Activated naive CD8-positive, alpha-beta T cell treated with anti-CD3 and anti-CD28 coated beads, Interleukin-2, amount 10 ng/mL, durations not matched to agents 7 days and 5 days (primary cell): ENCODE data around the gene LGALS8. TPM values are rescaled to one million over a fixed set of nuclear protein-coding genes. Genes with fewer than 3 reads are reported as not detected.
"Not testable (repeated sequence)": the region's sequence is repeated elsewhere in the genome, so short reads cannot be mapped to it uniquely, and the experiment has no call there.

Source experiments
- ATAC-seq: fragments of 150-1000 bp; cut with Tn5 transposase; one replicate; pipeline ENCODE4 v1.10.0; 2021; ENCODE audit warnings: low read depth, moderate library complexity
- POLR2A ChIA-PET: fragments of 350-600 bp; sonication (Branson Sonifier 250); formaldehyde crosslinking; loops from one replicate; lab custom pipeline; 2021; ENCODE audit warnings: antibody characterized with exemption; lab: Charles Lee
- DNase-seq: peaks from one replicate; pipeline ENCODE4 v3.0.0; 2021
- H3K27ac Mint-ChIP-seq: one replicate; pipeline ENCODE4 v1.8.0; 2022; ENCODE audit warnings: mild to moderate bottlenecking, mixed read lengths
- H3K27me3 Mint-ChIP-seq: one replicate; pipeline ENCODE4 v1.8.0; 2022; ENCODE audit warnings: mild to moderate bottlenecking, moderate library complexity, mixed read lengths
- H3K36me3 Mint-ChIP-seq: one replicate; pipeline ENCODE4 v1.8.0; 2021; ENCODE audit warnings: mild to moderate bottlenecking, mixed read lengths
- H3K4me1 Mint-ChIP-seq: one replicate; pipeline ENCODE4 v1.8.0; 2021; ENCODE audit warnings: mixed read lengths
- H3K4me3 Mint-ChIP-seq: one replicate; pipeline ENCODE4 v1.8.0; 2022; ENCODE audit warnings: mild to moderate bottlenecking, moderate library complexity, mixed read lengths
- H3K9me3 Mint-ChIP-seq: one replicate; pipeline ENCODE4 v1.8.0; 2021; ENCODE audit warnings: mixed read lengths
- total RNA-seq, 2 experiments: library from RNA; stranded (reverse); gene quantifications; one replicate each; pipeline ENCODE4 v1.2.3, GENCODE V29; 2021

Gene LGALS8
- total RNA-seq, 2 experiments from 2014 or later: 108 to 112 TPM

DNA sequence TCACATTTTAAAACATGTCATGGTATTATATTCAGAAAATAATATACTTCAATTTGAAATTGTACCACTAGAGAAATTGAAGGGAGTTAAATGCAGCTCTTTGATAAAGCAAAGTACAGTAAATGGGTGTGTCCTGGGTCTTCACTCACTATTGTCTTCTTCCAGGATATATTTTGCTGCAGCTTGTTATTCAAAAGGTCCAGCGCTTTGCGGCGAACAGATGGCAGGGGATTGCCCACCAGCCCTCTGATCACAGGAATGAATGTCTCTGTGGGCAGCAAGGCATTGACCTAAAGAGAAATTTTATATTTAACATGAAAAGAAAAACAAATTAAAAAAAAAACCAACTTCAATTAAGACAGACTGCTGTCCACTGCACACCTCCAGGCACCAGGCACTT is 35.1 kb downstream of the LGALS8 start:
- POLR2A ChIA-PET: no interaction called here
- H3K9me3 Mint-ChIP-seq: no peaks in the 10 kb centered on the region
- H3K4me3 Mint-ChIP-seq: no peak overlapping the region
- ATAC-seq (no peak), DNase-seq (no peak)
- H3K4me1 Mint-ChIP-seq: no peaks in the 10 kb centered on the region
- no peaks in the 10 kb centered on the region for H3K27me3 Mint-ChIP-seq
- no peak overlapping the region for H3K27ac Mint-ChIP-seq
- H3K36me3 Mint-ChIP-seq: peaks cover 30% of the 10 kb centered on the region

DNA sequence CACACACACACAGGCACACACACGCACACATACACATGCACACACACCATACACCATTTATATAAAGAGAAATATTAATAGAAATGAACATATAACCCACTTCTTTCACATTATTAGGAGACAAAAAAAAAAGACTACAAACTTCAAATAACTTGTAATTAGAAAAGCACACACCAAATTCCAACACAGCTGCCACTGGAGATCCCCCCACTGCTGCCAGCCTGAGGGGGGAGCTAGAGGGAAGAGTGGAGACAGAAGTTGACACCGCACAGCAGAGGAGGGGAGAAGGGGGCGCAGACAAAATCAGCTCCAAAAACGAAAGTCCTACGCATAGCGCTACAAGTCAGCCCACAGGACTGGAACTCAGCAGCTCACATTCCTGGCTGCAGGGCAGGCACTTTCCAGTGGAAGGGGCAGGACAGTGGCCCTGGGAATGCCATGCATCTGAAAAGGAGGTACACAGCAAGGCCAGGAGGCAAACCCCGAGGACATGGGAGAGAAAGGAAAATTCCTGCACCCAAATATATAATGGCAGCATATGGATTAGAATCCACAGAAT is 36.5 kb downstream of the LGALS8 start:
- Mint-ChIP-seq H3K4me3 (no peak overlapping the region), H3K9me3 (no peaks in the 10 kb centered on the region), H3K27ac (peak overlapping the region; percentile 45), H3K36me3 (peaks cover 33% of the 10 kb centered on the region), H3K27me3 (no peaks in the 10 kb centered on the region), H3K4me1 (peaks cover 7% of the 10 kb centered on the region)
- no peak for ATAC-seq
- no peak for DNase-seq
- POLR2A ChIA-PET: no interaction called here

DNA sequence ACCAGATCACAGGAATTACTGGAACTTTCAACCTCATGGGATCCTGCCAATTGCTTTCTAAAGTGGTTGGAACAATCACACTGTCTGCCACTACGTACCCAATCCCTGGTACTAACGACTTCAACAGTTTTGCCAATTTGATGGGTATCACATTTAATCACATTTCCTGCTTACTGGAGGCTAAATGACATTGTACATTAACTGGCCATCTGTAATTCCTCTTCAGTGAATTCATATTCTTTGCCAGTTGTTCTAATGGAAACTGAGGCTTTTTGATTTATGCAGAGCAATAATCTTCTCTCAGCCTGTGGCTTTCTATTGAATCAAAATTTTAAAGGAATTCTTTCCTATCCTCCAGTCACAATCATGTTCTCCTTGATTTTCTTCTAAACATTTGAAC is 38.2 kb downstream of the LGALS8 start:
- Mint-ChIP-seq H3K4me1 (peaks cover 7% of the 10 kb centered on the region), H3K27ac (no peak overlapping the region), H3K27me3 (no peaks in the 10 kb centered on the region), H3K9me3 (no peaks in the 10 kb centered on the region), H3K4me3 (no peak overlapping the region), H3K36me3 (peaks cover 24% of the 10 kb centered on the region)
- no peak for DNase-seq
- POLR2A ChIA-PET: no interaction called here
- no peak for ATAC-seq

DNA sequence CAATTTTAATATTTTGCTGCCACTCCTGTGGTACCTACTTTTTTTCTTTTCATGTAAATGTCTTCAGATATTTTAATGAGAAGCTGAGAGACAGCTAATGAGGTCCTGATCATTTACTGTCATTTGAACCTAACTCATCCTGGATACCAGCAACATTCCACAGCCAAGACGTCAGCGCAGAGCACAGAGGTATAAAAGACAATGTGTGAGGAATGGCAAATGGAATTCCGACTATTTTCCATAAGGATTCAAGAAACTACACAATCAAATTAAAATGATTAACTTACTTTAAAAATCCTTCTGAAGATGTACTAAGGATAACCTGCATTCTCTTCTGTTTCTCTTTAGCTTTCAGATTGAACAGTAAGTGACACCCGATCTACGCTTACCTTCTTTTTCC is 41.7 kb downstream of the LGALS8 start:
- POLR2A ChIA-PET: no interaction called here
- H3K4me3 Mint-ChIP-seq: no peak overlapping the region
- no peaks in the 10 kb centered on the region for H3K9me3 Mint-ChIP-seq
- H3K4me1 Mint-ChIP-seq: peaks cover 7% of the 10 kb centered on the region
- H3K27me3 Mint-ChIP-seq: no peaks in the 10 kb centered on the region
- peaks cover 20% of the 10 kb centered on the region for H3K36me3 Mint-ChIP-seq
- H3K27ac Mint-ChIP-seq: no peak overlapping the region
- no peak for ATAC-seq
- DNase-seq: no peak

DNA sequence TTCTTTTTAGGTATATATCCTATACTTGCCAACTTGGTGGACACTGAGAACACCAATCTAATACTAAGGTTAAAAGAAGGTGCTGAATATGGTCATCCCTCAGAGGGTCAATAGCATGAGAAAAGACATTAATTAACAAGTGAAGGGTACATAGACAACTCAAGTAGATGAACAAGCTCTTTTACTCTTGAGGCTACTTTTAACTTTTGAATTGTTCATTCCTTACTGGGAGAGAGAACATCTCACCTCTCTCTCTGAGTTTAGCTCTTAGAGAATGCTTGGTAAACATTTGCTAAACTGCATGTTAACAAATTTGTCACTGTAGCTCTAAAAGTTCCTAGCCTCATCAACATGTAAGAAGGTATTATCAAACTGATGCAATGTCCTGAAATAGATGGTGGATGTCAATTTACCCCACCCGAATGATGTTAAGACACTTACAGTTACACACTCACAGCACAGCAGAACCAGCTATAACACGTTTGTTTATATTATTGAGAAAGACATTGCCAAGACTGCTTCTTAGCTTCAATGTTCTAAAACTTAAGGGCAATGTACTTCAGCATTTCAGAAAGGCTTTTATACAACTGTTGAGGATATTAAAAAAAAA is 44.6 kb downstream of the LGALS8 start:
- Mint-ChIP-seq H3K4me3 (no peak overlapping the region), H3K27ac (no peak overlapping the region), H3K4me1 (peaks cover 7% of the 10 kb centered on the region), H3K27me3 (no peaks in the 10 kb centered on the region), H3K36me3 (peaks cover 11% of the 10 kb centered on the region), H3K9me3 (no peaks in the 10 kb centered on the region)
- POLR2A ChIA-PET: no interaction called here
- DNase-seq (no peak), ATAC-seq (no peak)

DNA sequence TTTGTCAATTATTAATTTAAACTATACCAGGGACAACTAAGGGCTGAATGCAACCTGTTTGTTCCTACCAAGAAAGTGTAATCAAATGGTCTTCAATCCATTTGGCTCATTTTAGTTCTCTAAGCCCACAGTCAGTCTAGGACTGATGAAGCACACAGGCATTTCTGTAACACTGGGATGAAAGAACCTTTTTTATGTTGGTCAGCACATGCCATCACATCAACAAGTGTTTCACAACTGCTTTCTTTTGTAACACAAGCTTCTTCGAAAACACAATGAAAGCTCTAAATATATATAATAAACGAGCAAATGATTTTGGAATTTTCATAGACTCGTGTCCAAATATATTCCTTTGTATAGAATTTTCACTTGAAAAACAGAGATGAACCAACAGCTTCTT is 51.7 kb downstream of the LGALS8 start:
- no peak overlapping the region for H3K4me3 Mint-ChIP-seq
- H3K36me3 Mint-ChIP-seq: peaks cover 10% of the 10 kb centered on the region
- no peaks in the 10 kb centered on the region for H3K4me1 Mint-ChIP-seq
- no peak overlapping the region for H3K27ac Mint-ChIP-seq
- DNase-seq: no peak
- H3K9me3 Mint-ChIP-seq: no peaks in the 10 kb centered on the region
- ATAC-seq: no peak
- H3K27me3 Mint-ChIP-seq: no peaks in the 10 kb centered on the region
- POLR2A ChIA-PET: no interaction called here

DNA sequence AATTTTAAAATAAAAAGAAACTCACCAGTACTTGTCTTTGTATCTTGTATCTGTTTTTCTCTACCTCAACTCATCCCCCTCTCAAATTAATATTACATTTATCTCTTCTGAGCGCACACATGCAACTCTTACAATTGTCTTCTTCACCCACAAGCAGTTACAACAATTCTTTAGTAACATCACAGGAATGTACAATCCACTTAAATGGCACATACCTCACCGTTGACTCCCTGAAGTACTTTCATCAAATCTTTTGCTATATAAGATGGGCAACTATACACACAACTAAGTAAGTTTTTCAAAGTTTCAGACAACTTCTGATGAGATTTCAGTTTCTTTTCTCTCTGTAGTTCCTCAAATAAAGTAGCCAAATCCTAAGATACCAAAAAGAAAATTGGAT is 52.2 kb downstream of the LGALS8 start:
- H3K4me1 Mint-ChIP-seq: no peaks in the 10 kb centered on the region
- no peaks in the 10 kb centered on the region for H3K9me3 Mint-ChIP-seq
- POLR2A ChIA-PET: no interaction called here
- no peak overlapping the region for H3K4me3 Mint-ChIP-seq
- peaks cover 11% of the 10 kb centered on the region for H3K36me3 Mint-ChIP-seq
- ATAC-seq: no peak
- no peaks in the 10 kb centered on the region for H3K27me3 Mint-ChIP-seq
- DNase-seq: no peak
- no peak overlapping the region for H3K27ac Mint-ChIP-seq

DNA sequence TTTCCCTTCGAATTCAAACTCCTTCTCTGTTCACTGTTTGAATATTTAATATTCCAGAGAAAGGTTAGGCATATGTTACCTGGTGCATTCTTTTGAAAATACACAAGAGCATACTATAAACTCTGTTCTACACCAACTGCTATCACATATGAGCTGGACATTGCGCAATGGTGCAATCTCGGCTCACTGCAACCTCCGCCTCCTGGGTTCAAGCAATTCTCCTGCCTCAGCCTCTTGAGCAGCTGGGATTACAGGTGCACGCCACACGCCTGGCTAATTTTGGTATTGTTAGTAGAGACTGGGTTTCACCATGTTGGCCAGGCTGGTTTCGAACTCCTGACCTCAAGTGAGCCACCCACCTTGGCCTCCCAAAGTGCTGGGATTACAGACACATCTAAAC is 53.3 kb downstream of the LGALS8 start:
- H3K27ac Mint-ChIP-seq, H3K4me3 Mint-ChIP-seq, DNase-seq, ATAC-seq, H3K4me1 Mint-ChIP-seq, H3K27me3 Mint-ChIP-seq, H3K9me3 Mint-ChIP-seq, POLR2A ChIA-PET: not testable (repeated sequence)
- H3K36me3 Mint-ChIP-seq: peaks cover 15% of the 10 kb centered on the region

DNA sequence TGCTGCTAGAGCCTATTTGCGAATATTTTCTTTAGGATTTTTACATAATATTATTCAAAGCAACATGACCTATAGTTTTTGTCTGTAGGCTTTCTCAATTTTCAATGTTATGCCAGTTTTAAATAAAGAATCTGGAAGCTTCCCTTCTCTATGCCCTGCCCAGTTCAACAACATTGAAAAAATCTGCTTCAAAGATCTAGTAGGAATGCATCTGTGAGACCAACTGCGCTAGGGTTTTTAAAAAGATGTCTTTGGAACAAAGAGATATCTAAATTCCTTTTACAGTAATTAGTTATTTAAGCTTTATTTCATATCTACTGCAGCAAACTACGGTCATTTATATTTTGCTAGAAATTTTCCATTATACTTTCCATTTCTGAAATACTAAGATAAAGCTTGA is 54.9 kb downstream of the LGALS8 start:
- Mint-ChIP-seq H3K9me3 (no peaks in the 10 kb centered on the region), H3K36me3 (peaks cover 14% of the 10 kb centered on the region), H3K4me1 (no peaks in the 10 kb centered on the region), H3K27ac (no peak overlapping the region), H3K4me3 (no peak overlapping the region), H3K27me3 (no peaks in the 10 kb centered on the region)
- DNase-seq (no peak), ATAC-seq (no peak)
- POLR2A ChIA-PET: no interaction called here

DNA sequence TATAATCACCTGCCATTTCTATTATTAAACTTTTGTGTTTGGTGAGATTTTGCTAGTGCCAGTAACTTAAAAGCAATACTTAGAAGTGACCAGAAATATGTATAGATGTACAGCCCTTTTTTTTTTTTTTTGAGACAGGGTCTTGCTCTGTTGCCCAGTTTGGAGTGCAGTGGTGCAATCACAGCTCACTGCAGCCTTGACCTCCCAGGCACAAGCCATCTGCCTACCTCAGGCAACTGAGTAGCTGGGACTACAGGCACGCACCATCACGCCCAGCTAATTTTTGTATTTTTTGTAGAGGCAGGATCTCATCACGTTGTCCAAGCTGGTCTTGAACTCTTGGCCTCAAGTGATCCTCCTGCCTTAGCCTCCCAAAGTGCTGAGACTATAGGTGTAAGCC is 56.6 kb downstream of the LGALS8 start:
- DNase-seq, H3K27ac Mint-ChIP-seq, H3K27me3 Mint-ChIP-seq, ATAC-seq, H3K4me1 Mint-ChIP-seq, H3K9me3 Mint-ChIP-seq, H3K4me3 Mint-ChIP-seq: not testable (repeated sequence)
- peaks cover 19% of the 10 kb centered on the region for H3K36me3 Mint-ChIP-seq
- POLR2A ChIA-PET: interaction anchor here (0.6 kb wide), 1 partner anchor 51 kb away, joined by 5 read pairs; no protein-coding TSS in a partner anchor

DNA sequence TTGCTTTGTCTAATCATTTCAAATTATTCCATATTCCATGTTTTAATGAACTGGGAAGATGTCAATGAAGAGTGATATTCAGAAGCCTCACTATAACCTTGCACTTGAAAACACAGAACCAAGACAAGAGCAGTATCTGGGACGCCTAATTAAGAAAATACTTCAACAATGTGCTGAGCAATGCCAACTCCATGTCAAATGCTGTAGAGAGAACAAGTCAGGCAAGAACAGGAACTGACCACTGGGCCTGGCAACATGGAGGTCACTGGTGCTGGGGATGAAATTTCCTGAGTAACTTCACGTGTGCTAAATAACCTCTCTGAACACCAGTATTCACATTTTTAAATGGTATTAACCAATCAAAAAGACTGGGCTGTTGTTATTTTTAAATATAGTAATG is 57.7 kb downstream of the LGALS8 start:
- POLR2A ChIA-PET: no interaction called here
- Mint-ChIP-seq H3K27ac (no peak overlapping the region), H3K36me3 (peaks cover 22% of the 10 kb centered on the region)

DNA sequence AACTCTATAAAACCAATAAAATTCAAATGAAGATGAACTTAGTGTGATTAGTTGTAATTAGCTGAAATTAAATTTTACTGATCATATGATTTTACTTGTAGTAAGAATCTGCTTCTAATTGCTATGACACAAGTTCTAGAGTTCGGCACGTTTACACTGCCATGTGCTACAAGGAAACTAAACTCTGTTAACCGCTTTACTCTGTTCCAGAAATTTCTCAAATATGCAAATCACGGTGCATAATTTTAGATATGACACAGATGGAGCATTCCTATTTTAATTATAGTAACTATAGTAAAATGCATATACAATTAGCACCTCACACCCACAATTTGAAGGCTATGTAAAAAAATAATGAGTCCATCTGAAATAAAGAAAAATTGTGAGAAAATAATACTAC is 65.7 kb downstream of the LGALS8 start:
- Mint-ChIP-seq H3K36me3 (peaks cover 27% of the 10 kb centered on the region), H3K4me1 (peaks cover 1% of the 10 kb centered on the region), H3K27me3 (no peaks in the 10 kb centered on the region), H3K27ac (no peak overlapping the region), H3K4me3 (no peak overlapping the region), H3K9me3 (no peaks in the 10 kb centered on the region)
- POLR2A ChIA-PET: no interaction called here
- ATAC-seq (no peak), DNase-seq (no peak)

More for the DNA sequence above, 57.7 kb downstream of the LGALS8 start:
- no peak for ATAC-seq
- Mint-ChIP-seq H3K4me1 (no peaks in the 10 kb centered on the region), H3K9me3 (no peaks in the 10 kb centered on the region), H3K4me3 (no peak overlapping the region), H3K27me3 (no peaks in the 10 kb centered on the region)
- DNase-seq: no peak

DNA sequence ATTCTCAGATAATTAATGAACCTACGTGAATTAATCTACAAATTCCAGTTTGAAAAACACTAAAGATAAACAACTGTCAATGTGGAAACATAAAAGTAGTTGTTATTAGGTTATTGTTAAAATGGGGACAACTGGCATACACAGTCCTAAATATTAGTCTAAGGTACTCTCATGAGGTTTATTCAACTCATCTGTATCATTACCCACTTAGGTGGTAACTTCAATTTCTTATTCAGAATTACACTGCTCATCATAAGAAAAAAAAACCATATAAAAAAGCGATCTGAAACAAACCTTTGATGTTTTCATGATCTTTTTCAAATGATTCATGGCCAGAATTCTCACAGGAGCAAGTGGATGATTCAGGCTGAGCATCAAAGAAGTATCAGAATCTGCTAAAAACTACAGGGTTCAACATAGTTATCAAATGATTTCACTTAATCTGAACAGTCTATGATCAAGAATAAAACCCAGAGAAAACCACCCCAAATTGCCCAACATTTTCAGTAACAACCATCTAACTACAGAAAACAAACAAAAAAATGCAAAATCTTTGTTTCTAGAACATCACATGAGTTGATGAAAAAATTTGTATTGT is 66.9 kb downstream of the LGALS8 start:
- no peak overlapping the region for H3K27ac Mint-ChIP-seq
- no peaks in the 10 kb centered on the region for H3K9me3 Mint-ChIP-seq
- POLR2A ChIA-PET: no interaction called here
- ATAC-seq: no peak
- H3K36me3 Mint-ChIP-seq: peaks cover 22% of the 10 kb centered on the region
- peaks cover 1% of the 10 kb centered on the region for H3K4me1 Mint-ChIP-seq
- DNase-seq: no peak
- H3K4me3 Mint-ChIP-seq: no peak overlapping the region
- no peaks in the 10 kb centered on the region for H3K27me3 Mint-ChIP-seq

DNA sequence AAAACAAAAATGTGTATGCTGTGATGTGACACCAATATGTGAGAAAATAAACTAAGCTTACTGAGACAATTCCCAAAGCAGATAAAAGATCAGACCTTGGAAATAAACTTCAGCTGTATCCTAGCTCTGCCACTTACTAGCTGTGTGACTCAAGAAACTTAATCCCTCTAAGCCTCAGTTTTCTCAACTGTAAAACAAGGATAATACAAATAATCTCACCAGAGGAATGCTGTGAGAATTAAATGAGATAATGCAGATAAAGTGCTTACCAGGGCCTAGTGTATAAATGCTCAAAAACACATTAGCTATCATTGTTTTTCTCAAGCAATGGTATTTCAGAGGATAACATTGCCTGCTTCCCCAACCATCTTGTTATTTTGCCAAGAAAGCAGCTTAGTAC is 78.4 kb downstream of the LGALS8 start:
- H3K36me3 Mint-ChIP-seq: peaks cover 7% of the 10 kb centered on the region
- no peak overlapping the region for H3K4me3 Mint-ChIP-seq
- DNase-seq (no peak), ATAC-seq (no peak)
- peaks cover 4% of the 10 kb centered on the region for H3K27me3 Mint-ChIP-seq
- no peaks in the 10 kb centered on the region for H3K9me3 Mint-ChIP-seq
- peaks cover 24% of the 10 kb centered on the region for H3K4me1 Mint-ChIP-seq
- POLR2A ChIA-PET: no interaction called here
- no peak overlapping the region for H3K27ac Mint-ChIP-seq
